ENCODE measurements around the gene DCDC2B. TPM values are rescaled to one million over a fixed set of nuclear protein-coding genes. Genes with fewer than 3 reads are reported as not detected.

DCDC2B gene
- polyA plus RNA-seq, 1 experiment: not detected

- Histone ChIP-seq H3K4me3 (ENCODE audit: low read depth, low read length) (no peak overlapping the region), H3K27me3 (ENCODE audit: control insufficient read depth, insufficient read depth, low read length) (no peaks in the 10 kb centered on the region), H3K36me3 (ENCODE audit: control insufficient read depth, insufficient read depth, low read length) (peaks cover 29% of the 10 kb centered on the region)
- no peak for TF ChIP-seq CTCF (IDR thresholded peaks at IDR 0.05; ENCODE audit: insufficient read depth, low read depth, low read length)
- ChIA-PET POLR2A (no interaction called here), CTCF (interaction anchor here (0.6 to 1.6 kb wide), 5 partner anchors 14 to 214 kb away, joined by 3 read pairs; no protein-coding TSS in a partner anchor)
- no peak for DNase-seq (ENCODE audit: low read depth)
Measured at GRCh38 chr1:32199043-32199716, 9.7 kb upstream of the DCDC2B start.

GRCh38 chr1:32199717-32200072 is 9.2 kb upstream of the DCDC2B start:
- Histone ChIP-seq H3K36me3 (ENCODE audit: control insufficient read depth, insufficient read depth, low read length) (peaks cover 24% of the 10 kb centered on the region), H3K27me3 (ENCODE audit: control insufficient read depth, insufficient read depth, low read length) (no peaks in the 10 kb centered on the region), H3K4me3 (ENCODE audit: low read depth, low read length) (no peak overlapping the region; the same call in 1 of the 2 replicates)
- no peak for TF ChIP-seq CTCF (IDR thresholded peaks at IDR 0.05; ENCODE audit: insufficient read depth, low read depth, low read length)
- CTCF ChIA-PET: interaction anchor here (1.0 to 3.0 kb wide), 4 partner anchors 14 to 214 kb away, joined by 3 to 18 read pairs (median 4); no protein-coding TSS in a partner anchor
- POLR2A ChIA-PET: interaction anchor here (1.4 kb wide), 1 partner anchor 11 kb away, joined by 5 read pairs; no protein-coding TSS in a partner anchor
- DNase-seq (ENCODE audit: low read depth): no peak

GRCh38 chr1:32200226-32201010 is 8.5 kb upstream of the DCDC2B start, which contains the start of gene CCDC28B:
Gene CCDC28B, plus strand, starts transcription at chr1:32200595. Its CDS starts 1,341 bp downstream, at chr1:32201936.
- H3K36me3 ChIP-seq (ENCODE audit: control insufficient read depth, insufficient read depth, low read length): peaks cover 17% of the 10 kb centered on the region
- ChIA-PET CTCF (interaction anchor here (0.7 to 3.0 kb wide), 6 partner anchors 12 to 215 kb away, joined by 3 to 18 read pairs (median 3); no protein-coding TSS in a partner anchor), POLR2A (interaction anchor here (0.9 to 1.4 kb wide), 2 partner anchors 11 to 194 kb away, joined by 3 to 5 read pairs; partner anchors contain the start of gene BSDC1)
- H3K27me3 ChIP-seq (ENCODE audit: control insufficient read depth, insufficient read depth, low read length): no peaks in the 10 kb centered on the region
- peak within 1 kb of the TSS; percentile 65 for H3K4me3 ChIP-seq (ENCODE audit: low read depth, low read length)
- TF ChIP-seq CTCF (IDR thresholded peaks at IDR 0.05; ENCODE audit: insufficient read depth, low read depth, low read length): no peak
- DNase-seq (ENCODE audit: low read depth): no peak

- TF ChIP-seq CTCF (IDR thresholded peaks at IDR 0.05; ENCODE audit: insufficient read depth, low read depth, low read length): peak; percentile 36; the same call in 1 of the 2 replicates
- ChIA-PET POLR2A (interaction anchor here (0.9 to 1.4 kb wide), 2 partner anchors 10 to 193 kb away, joined by 3 to 5 read pairs; partner anchors contain the start of gene BSDC1), CTCF (interaction anchor here (0.7 to 3.0 kb wide), 4 partner anchors 11 to 214 kb away, joined by 3 to 18 read pairs (median 3); no protein-coding TSS in a partner anchor)
- H3K36me3 ChIP-seq (ENCODE audit: control insufficient read depth, insufficient read depth, low read length): peaks cover 11% of the 10 kb centered on the region
- H3K4me3 ChIP-seq (ENCODE audit: low read depth, low read length): peak overlapping the region; percentile 65
- no peaks in the 10 kb centered on the region for H3K27me3 ChIP-seq (ENCODE audit: control insufficient read depth, insufficient read depth, low read length)
- DNase-seq (ENCODE audit: low read depth): no peak
Measured at GRCh38 chr1:32201011-32201855, 7.7 kb upstream of the DCDC2B start.
